ENCODE data around the gene TBX5. TPM values are rescaled to one million over a fixed set of nuclear protein-coding genes. Genes with fewer than 3 reads are reported as not detected.

TBX5 gene
- polyA plus RNA-seq, 1 donor = not detected

GRCh38 chr12:114320968-114321367, 85.0 kb downstream of the TBX5 start:
- Histone ChIP-seq H3K27me3 (ENCODE audit: control insufficient read depth, insufficient read depth, low read length) (peaks cover 9% of the 10 kb centered on the region), H3K4me1 (ENCODE audit: control insufficient read depth, insufficient read depth, low read length) (no peaks in the 10 kb centered on the region), H3K4me3 (ENCODE audit: low read length) (no peak overlapping the region), H3K36me3 (ENCODE audit: control insufficient read depth, insufficient read depth, low read length) (no peaks in the 10 kb centered on the region), H3K9me3 (ENCODE audit: control insufficient read depth, low read depth, low read length) (no peaks in the 10 kb centered on the region), H3K27ac (ENCODE audit: low read length) (no peak overlapping the region)
- DNase-seq = no peak
- no CpG with 5 or more reads among the region's 8 CpGs for WGBS (ENCODE audit: insufficient coverage, low lambda C conversion rate)

- Histone ChIP-seq H3K4me1 (ENCODE audit: control insufficient read depth, insufficient read depth, low read length) (no peaks in the 10 kb centered on the region), H3K27me3 (ENCODE audit: control insufficient read depth, insufficient read depth, low read length) (peaks cover 9% of the 10 kb centered on the region), H3K9me3 (ENCODE audit: control insufficient read depth, low read depth, low read length) (no peaks in the 10 kb centered on the region), H3K36me3 (ENCODE audit: control insufficient read depth, insufficient read depth, low read length) (no peaks in the 10 kb centered on the region), H3K4me3 (ENCODE audit: low read length) (no peak overlapping the region), H3K27ac (ENCODE audit: low read length) (no peak overlapping the region)
- WGBS (ENCODE audit: insufficient coverage, low lambda C conversion rate) = 93% methylated on average over 5 of the region's 9 CpGs
- no peak for DNase-seq
Measured at GRCh38 chr12:114320101-114320500, 85.8 kb downstream of the TBX5 start.

GRCh38 chr12:114319422-114319821, 86.5 kb downstream of the TBX5 start:
- H3K36me3 ChIP-seq (ENCODE audit: control insufficient read depth, insufficient read depth, low read length) = no peaks in the 10 kb centered on the region
- DNase-seq = no peak
- 80% methylated on average over 1 of the region's 11 CpGs for WGBS (ENCODE audit: insufficient coverage, low lambda C conversion rate)

GRCh38 chr12:114318984-114319383, 87.0 kb downstream of the TBX5 start:
- Histone ChIP-seq H3K27me3 (ENCODE audit: control insufficient read depth, insufficient read depth, low read length) (peaks cover 9% of the 10 kb centered on the region), H3K27ac (ENCODE audit: low read length) (no peak overlapping the region), H3K4me3 (ENCODE audit: low read length) (no peak overlapping the region), H3K9me3 (ENCODE audit: control insufficient read depth, low read depth, low read length) (no peaks in the 10 kb centered on the region), H3K4me1 (ENCODE audit: control insufficient read depth, insufficient read depth, low read length) (no peaks in the 10 kb centered on the region), H3K36me3 (ENCODE audit: control insufficient read depth, insufficient read depth, low read length) (no peaks in the 10 kb centered on the region)
- 80% methylated on average over 1 of the region's 2 CpGs for WGBS (ENCODE audit: insufficient coverage, low lambda C conversion rate)
- DNase-seq = no peak

More at GRCh38 chr12:114319422-114319821, 86.5 kb downstream of the TBX5 start:
- H3K4me3 ChIP-seq (ENCODE audit: low read length) = no peak overlapping the region
- H3K27me3 ChIP-seq (ENCODE audit: control insufficient read depth, insufficient read depth, low read length) = peaks cover 9% of the 10 kb centered on the region
- no peaks in the 10 kb centered on the region for H3K4me1 ChIP-seq (ENCODE audit: control insufficient read depth, insufficient read depth, low read length)
- no peak overlapping the region for H3K27ac ChIP-seq (ENCODE audit: low read length)
- no peaks in the 10 kb centered on the region for H3K9me3 ChIP-seq (ENCODE audit: control insufficient read depth, low read depth, low read length)

- H3K9me3 ChIP-seq (ENCODE audit: control insufficient read depth, low read depth, low read length) = no peaks in the 10 kb centered on the region
- no peak overlapping the region for H3K27ac ChIP-seq (ENCODE audit: low read length)
- H3K4me3 ChIP-seq (ENCODE audit: low read length) = no peak overlapping the region
- H3K27me3 ChIP-seq (ENCODE audit: control insufficient read depth, insufficient read depth, low read length) = peaks cover 6% of the 10 kb centered on the region
- DNase-seq = no peak
- WGBS (ENCODE audit: insufficient coverage, low lambda C conversion rate) = 60% methylated on average over 1 of the region's 5 CpGs
- H3K36me3 ChIP-seq (ENCODE audit: control insufficient read depth, insufficient read depth, low read length) = no peaks in the 10 kb centered on the region
- H3K4me1 ChIP-seq (ENCODE audit: control insufficient read depth, insufficient read depth, low read length) = no peaks in the 10 kb centered on the region
Measured at GRCh38 chr12:114316076-114316475, 89.9 kb downstream of the TBX5 start.

GRCh38 chr12:114314974-114315720, 90.8 kb downstream of the TBX5 start:
- Histone ChIP-seq H3K9me3 (ENCODE audit: control insufficient read depth, low read depth, low read length) (no peaks in the 10 kb centered on the region), H3K36me3 (ENCODE audit: control insufficient read depth, insufficient read depth, low read length) (no peaks in the 10 kb centered on the region), H3K4me3 (ENCODE audit: low read length) (no peak overlapping the region), H3K27ac (ENCODE audit: low read length) (no peak overlapping the region), H3K4me1 (ENCODE audit: control insufficient read depth, insufficient read depth, low read length) (no peaks in the 10 kb centered on the region), H3K27me3 (ENCODE audit: control insufficient read depth, insufficient read depth, low read length) (peaks cover 5% of the 10 kb centered on the region)
- no peak for DNase-seq
- 100% methylated on average over 6 of the region's 16 CpGs for WGBS (ENCODE audit: insufficient coverage, low lambda C conversion rate)

- WGBS (ENCODE audit: insufficient coverage, low lambda C conversion rate) = no CpG with 5 or more reads among the region's 7 CpGs
- Histone ChIP-seq H3K4me3 (ENCODE audit: low read length) (no peak overlapping the region), H3K9me3 (ENCODE audit: control insufficient read depth, low read depth, low read length) (no peaks in the 10 kb centered on the region), H3K27ac (ENCODE audit: low read length) (no peak overlapping the region), H3K36me3 (ENCODE audit: control insufficient read depth, insufficient read depth, low read length) (no peaks in the 10 kb centered on the region), H3K4me1 (ENCODE audit: control insufficient read depth, insufficient read depth, low read length) (no peaks in the 10 kb centered on the region), H3K27me3 (ENCODE audit: control insufficient read depth, insufficient read depth, low read length) (peaks cover 2% of the 10 kb centered on the region)
- DNase-seq = no peak
Measured at GRCh38 chr12:114314403-114314802, 91.5 kb downstream of the TBX5 start.

- H3K9me3 ChIP-seq (ENCODE audit: control insufficient read depth, low read depth, low read length) = no peaks in the 10 kb centered on the region
- no peaks in the 10 kb centered on the region for H3K27me3 ChIP-seq (ENCODE audit: control insufficient read depth, insufficient read depth, low read length)
- WGBS (ENCODE audit: insufficient coverage, low lambda C conversion rate) = no CpG with 5 or more reads among the region's 2 CpGs
- H3K4me1 ChIP-seq (ENCODE audit: control insufficient read depth, insufficient read depth, low read length) = no peaks in the 10 kb centered on the region
- no peak overlapping the region for H3K4me3 ChIP-seq (ENCODE audit: low read length)
- H3K27ac ChIP-seq (ENCODE audit: low read length) = no peak overlapping the region
- H3K36me3 ChIP-seq (ENCODE audit: control insufficient read depth, insufficient read depth, low read length) = no peaks in the 10 kb centered on the region
- no peak for DNase-seq
Measured at GRCh38 chr12:114313910-114314309, 92.0 kb downstream of the TBX5 start.

GRCh38 chr12:114311974-114312373, 94.0 kb downstream of the TBX5 start:
- Histone ChIP-seq H3K27ac (ENCODE audit: low read length) (no peak overlapping the region), H3K4me1 (ENCODE audit: control insufficient read depth, insufficient read depth, low read length) (no peaks in the 10 kb centered on the region), H3K4me3 (ENCODE audit: low read length) (no peak overlapping the region), H3K9me3 (ENCODE audit: control insufficient read depth, low read depth, low read length) (no peaks in the 10 kb centered on the region), H3K36me3 (ENCODE audit: control insufficient read depth, insufficient read depth, low read length) (no peaks in the 10 kb centered on the region), H3K27me3 (ENCODE audit: control insufficient read depth, insufficient read depth, low read length) (no peaks in the 10 kb centered on the region)
- WGBS (ENCODE audit: insufficient coverage, low lambda C conversion rate) = 100% methylated on average over 3 of the region's 4 CpGs
- DNase-seq = no peak

GRCh38 chr12:114306646-114307045, 99.3 kb downstream of the TBX5 start:
- Histone ChIP-seq H3K36me3 (ENCODE audit: control insufficient read depth, insufficient read depth, low read length) (no peaks in the 10 kb centered on the region), H3K4me3 (ENCODE audit: low read length) (no peak overlapping the region), H3K4me1 (ENCODE audit: control insufficient read depth, insufficient read depth, low read length) (no peaks in the 10 kb centered on the region), H3K9me3 (ENCODE audit: control insufficient read depth, low read depth, low read length) (no peaks in the 10 kb centered on the region), H3K27ac (ENCODE audit: low read length) (no peak overlapping the region), H3K27me3 (ENCODE audit: control insufficient read depth, insufficient read depth, low read length) (peaks cover 4% of the 10 kb centered on the region)
- no peak for DNase-seq
- no CpG with 5 or more reads among the region's 1 CpG for WGBS (ENCODE audit: insufficient coverage, low lambda C conversion rate)

GRCh38 chr12:114305446-114305845, 100.5 kb downstream of the TBX5 start:
- Histone ChIP-seq H3K27me3 (ENCODE audit: control insufficient read depth, insufficient read depth, low read length) (peaks cover 4% of the 10 kb centered on the region), H3K27ac (ENCODE audit: low read length) (no peak overlapping the region), H3K4me1 (ENCODE audit: control insufficient read depth, insufficient read depth, low read length) (no peaks in the 10 kb centered on the region), H3K9me3 (ENCODE audit: control insufficient read depth, low read depth, low read length) (no peaks in the 10 kb centered on the region), H3K36me3 (ENCODE audit: control insufficient read depth, insufficient read depth, low read length) (no peaks in the 10 kb centered on the region), H3K4me3 (ENCODE audit: low read length) (no peak overlapping the region)
- no peak for DNase-seq
